NB4 (cell line): Measurements from ENCODE around the gene DIDO1.

Experiments used
- CTCF ChIP-seq: IDR thresholded peaks from one replicate; pipeline ENCODE4 v1.5.1; 2012; ENCODE audit warnings: low read depth, low read length
- POLR2A ChIP-seq: IDR thresholded peaks from 2 replicates; pipeline ENCODE4 v1.6.1; 2011; ENCODE audit warnings: mild to moderate bottlenecking; ENCODE audit not compliant: insufficient read length; ENCODE audit errors: extremely low read depth

GRCh38 chr20:62914436-62914835, 11.9 kb downstream of the DIDO1 start:
- TF ChIP-seq CTCF (no peak), POLR2A (no peak)
